Embryonic facial prominence (tissue), 1 donor: ENCODE data around the gene MTA1.
A peak's percentile ranks its signal among the peaks of the same experiment; 100 is the strongest.

ENCODE experiments used
- DNase-seq: peaks from one replicate; pipeline ENCODE4 v3.0.0-alpha.2; 2016; ENCODE audit errors: extremely low spot score

The MTA1 gene

GRCh38 chr14:105486974-105487448 is 67.4 kb downstream of the MTA1 start:
- DNase-seq, result no peak

- DNase-seq, result no peak
These were observed 67.9 kb downstream of the MTA1 start for GRCh38 chr14:105487449-105487985.

DNA sequence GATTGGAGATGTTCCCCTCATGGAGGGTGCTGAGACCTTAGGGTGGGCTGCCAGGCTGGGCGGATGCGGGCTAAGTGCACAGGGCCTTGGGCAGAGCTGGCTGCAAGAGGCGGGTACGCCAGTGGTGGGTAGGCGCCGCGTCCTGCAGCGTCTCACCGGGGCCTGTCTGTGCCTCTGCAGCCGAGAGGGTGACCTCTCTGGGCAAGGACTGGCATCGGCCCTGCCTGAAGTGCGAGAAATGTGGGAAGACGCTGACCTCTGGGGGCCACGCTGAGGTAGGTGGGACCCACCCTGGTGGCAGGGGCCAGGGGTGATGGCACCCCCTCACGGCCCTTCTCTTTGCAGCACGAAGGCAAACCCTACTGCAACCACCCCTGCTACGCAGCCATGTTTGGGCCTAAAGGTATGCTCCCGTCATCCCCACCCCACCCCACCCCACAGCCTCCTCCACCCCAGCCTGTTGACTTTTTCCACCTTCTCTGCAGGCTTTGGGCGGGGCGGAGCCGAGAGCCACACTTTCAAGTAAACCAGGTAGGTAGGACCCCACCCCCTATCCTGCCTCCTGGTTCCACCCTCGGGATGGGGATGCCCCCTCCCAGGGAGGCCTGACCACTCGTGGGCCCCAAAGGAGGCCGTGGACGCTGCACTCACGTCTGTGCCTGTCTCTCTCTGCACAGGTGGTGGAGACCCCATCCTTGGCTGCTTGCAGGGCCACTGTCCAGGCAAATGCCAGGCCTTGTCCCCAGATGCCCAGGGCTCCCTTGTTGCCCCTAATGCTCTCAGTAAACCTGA is 68.6 kb downstream of the MTA1 start:
- no peak for DNase-seq

DNA sequence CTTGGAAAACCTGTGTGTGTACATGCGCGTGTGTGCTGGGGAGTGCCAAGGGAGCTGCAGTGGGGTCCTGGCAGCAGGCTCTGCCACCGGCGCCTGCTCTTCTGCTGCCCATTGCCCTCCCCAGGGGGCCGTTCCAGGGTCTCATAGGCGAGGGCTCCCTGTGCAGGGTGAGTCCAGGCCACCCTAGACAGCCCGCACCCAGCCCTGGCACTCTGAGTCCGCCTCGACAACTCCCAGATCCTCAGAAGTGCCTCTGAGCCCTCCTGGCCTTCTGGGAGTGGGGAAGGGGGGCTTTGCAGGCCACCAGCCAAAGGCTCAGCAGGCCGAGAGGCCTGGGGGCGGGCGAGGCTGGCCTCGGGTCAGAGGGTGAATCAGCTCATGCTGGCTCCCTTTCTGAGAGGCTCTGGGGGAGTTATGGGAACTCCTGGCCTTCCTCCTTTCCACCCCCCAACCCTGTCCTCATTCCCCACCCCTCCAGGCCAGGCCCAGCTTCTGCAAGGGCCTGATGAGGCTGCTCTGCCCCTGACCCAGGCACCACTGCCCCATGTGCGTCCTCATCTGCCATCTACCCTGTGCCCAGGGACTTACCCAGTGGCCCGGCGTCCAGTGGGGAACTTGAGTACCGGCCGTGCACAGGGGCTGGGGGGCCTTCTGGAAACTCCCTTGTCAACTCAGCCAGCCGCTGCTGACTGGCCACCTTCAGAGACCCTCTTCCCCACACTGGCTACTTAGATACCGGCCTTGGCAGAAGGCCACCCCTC is 69.3 kb downstream of the MTA1 start:
- DNase-seq, result no peak

DNA sequence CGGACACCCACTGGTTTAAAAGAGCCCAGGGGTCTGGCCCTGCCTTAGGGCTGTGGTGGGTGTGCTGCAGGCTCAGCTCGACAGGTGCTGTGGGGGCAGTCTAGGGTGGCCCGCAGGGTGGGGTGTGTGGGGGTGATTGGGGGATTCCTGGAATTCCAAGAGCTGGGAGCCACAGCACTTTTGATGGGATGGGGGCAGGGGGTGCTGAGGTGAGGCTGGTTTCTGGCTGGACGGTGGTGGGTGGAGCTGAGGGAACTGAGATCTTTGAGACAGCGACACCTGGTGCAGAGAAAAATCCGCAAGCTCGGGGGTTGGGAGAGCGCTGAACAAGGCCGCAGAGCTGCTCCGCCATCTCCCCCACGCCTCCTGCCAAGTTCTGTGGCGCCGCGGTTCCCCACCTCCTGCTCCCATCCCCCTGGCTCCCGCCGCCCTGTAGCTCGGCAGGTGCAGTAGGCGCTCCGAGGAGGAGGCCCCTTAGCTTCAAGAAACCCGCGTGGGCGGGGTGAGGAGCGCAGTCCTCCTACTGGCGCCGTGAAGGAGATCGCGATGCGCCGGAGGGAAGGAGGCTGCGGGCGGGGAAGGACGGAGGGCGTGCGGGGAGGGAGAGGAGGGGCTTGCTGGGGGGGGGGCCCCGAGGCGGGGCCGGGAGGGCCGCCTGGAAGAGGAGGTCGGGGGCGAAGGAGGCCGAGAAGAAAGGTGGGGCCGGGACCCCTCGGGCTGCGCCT is 70.1 kb downstream of the MTA1 start:
- DNase-seq, result peak; percentile 78

DNA sequence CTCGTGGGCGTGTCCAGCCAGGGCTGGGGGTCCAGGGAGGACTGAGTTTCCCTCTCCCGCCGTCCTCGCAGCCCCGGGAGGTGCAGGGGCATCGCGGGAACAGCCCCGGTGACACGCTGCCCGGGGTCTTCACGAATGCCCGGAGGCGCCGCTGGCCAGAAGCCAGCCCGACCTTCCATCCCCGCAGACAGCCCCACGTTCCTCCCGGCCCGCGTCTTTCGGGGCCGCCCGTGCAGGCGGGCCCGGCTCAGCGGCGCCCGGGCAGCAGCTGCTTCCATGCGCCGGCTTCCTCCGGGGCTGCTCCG is 70.6 kb downstream of the MTA1 start:
- no peak for DNase-seq

DNA sequence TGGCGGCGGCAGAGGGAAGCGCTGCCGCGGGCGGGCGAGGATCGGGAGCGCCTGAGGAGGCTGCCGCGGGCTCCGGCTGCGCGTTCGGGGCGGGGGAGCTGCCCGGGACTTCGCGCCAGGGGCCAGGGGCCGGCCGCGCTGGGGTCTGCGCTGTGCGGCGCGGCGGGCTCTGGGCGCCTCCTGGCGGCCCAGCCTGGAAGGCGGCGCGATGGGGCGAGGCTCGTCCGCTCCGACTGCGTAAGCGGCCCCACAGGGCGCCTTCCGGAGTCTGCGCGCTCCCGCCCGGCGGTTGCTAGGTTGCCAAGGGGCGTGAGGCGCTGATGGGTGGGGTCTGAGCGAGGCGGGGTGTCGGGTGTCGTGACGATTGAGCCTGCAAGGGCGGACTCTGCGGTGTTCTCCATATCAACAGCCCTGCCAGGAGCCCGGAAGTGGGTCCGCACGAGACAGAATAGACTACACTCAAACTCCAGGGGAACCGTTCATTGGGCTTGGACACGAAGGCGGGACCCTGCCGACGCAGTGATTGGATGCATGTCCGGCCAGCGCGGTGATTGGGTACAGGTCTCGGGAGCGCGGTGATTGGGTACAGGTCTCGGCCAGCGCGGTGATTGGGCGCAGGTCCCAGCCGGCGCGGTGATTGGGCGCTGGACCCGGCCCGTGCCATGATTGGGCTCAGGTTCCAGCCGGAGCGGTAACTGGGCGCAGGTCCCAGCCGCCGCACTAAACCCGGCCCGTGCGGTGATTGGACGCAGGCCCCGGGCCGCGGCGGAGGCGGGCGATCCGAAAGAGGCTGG is 71.1 kb downstream of the MTA1 start, which contains the start of gene TEDC1:
TEDC1 (plus strand) TSS at position 675 of the 794 bp plus-strand sequence. CDS start 130 bp downstream, outside the sequence.
- peak; percentile 100 for DNase-seq

GRCh38 chr14:105491366-105491973 is 71.8 kb downstream of the MTA1 start:
- DNase-seq, result no peak

- DNase-seq, result no peak
These were observed 72.7 kb downstream of the MTA1 start for GRCh38 chr14:105492031-105492970.

- DNase-seq, result no peak
These were observed 73.6 kb downstream of the MTA1 start for GRCh38 chr14:105492971-105493871.

- DNase-seq, result no peak
These were observed 74.4 kb downstream of the MTA1 start for GRCh38 chr14:105493921-105494605.

GRCh38 chr14:105494606-105494929 is 74.9 kb downstream of the MTA1 start:
- DNase-seq, result no peak

- DNase-seq, result no peak
These were observed 75.7 kb downstream of the MTA1 start for GRCh38 chr14:105495101-105495989.

DNA sequence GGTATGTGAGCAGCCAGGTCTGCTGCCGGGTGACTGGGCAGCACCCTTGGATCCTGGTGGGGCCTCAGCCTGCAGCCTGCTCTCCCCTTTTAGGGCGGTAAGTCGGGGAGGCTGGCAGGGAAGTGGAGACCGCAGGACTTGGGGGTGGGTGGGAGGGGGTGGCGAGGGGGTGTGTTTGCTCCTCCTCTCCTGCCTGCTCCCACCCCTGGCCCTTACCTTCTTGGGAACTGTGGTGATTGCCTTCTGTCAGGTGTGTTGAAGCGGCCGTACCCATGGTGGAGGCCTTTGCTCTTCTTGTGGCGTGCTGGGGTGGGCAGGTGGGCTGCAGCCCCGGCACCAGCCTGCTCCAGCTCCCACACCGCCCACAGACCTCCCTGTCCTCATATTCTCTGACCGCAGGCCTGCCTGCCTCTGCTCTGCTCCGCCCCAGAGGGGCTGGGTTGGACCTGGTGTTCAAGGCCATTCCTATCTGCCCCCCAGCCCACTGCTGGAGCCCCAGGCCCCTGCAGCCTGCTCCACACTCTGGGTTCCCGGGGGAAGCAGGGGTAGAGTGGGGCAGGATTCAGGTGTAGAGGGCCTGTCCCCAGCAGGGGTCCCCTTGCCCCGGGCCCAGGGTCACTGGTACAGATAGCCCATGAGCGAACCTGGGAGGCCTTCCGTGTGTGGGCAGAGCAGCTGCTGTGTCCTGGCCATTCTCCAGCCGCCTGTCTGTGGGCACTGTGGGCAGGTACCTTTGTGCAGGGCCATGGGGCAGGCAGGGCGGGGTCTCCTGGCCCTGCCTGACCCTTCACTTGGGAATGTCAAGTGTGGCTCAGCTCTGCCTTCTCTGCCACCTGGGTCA is 76.6 kb downstream of the MTA1 start:
- no peak for DNase-seq

- DNase-seq, result no peak
These were observed 77.4 kb downstream of the MTA1 start for GRCh38 chr14:105496831-105497591.
